Suppressor macrophage treated with lipopolysaccharide for 4 hours (primary cell): ENCODE results near the gene LRRFIP1.
"Not testable (repeated sequence)": the region's sequence is repeated elsewhere in the genome, so short reads cannot be mapped to it uniquely, and the experiment has no call there.

Experiments
- DNase-seq: peaks from one replicate; pipeline ENCODE4 v3.0.0-alpha.2; 2020

LRRFIP1 gene

DNA sequence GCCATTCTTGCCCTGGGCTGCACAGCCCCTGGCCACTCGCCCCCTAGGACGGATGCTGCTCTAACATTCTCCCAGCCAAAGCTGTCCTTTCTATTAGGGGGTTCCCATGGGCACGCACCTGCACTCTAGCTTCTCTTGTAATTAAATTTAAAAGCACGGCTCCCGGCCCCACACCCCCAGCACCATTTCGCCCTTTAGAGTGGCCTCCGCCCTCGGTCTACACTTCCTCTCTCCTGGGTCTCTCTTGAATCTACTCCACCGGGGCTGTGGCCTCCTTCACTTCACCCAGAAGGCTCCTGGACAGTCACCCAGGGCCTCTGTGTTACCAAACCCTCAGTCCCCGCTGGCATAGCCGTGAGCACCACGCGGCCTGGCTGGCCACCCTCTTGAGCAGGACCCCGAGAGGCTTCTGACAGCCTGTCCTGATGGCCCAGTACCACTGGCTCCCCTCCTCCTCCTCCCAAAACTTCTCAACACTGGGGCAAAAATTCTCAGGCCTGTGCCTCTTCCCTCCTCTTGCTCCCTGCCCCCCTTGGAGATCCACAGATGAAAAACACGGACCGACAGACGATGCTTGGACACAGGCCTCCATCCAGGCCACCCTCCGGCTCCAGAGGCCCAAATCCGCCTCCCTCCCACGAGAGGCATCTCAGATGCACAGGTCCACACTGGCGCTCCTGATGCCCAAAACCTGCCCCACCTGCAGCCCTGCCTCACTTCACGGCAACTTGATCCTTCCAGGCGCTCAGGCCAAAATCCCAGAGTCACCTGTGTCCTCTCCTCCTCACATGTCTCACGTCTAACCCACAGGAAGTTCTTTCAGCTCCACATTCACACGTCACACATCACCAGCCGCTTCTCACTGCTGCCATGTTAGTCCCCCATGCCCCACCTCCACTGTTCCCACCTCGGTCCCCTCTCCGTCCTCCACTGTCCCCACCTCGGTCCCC, 29.9 kb upstream of the LRRFIP1 start:
- DNase-seq, result no peak

DNA sequence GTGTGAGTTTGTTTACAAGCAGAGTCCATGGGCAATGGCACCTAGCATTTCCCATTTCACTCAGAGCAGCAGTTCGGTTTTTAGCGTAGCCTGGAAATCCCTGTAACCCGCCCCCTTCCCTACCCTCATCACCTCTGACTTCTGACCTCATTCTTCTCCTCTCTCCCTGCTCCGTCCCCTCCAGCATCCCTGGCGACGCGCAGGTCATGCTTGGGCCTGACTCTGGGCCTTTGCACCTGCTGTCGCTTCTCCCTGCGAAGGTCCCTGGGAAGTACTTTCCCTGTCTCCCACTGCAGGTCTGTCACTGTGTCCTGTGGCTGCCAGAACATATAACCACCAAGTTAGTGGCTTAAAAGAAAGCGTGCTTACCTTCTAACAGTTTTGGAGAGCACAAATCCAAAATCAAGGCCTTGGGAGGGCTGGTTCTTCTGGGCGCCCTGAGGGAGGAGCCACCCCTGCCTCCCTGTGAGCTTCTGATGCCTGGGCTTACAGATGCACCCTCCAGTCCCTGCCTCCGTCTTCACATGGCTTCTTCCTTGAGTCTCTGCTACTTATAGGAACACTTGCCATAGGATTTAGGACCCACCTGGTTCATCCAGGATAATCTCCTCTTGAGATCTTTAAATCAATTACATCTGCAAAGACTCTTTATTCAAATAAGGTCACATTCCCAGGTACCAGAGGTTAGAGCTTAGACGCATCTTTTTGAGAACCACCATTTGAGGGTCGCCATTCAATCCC, 28.7 kb upstream of the LRRFIP1 start:
- DNase-seq, result no peak

DNA sequence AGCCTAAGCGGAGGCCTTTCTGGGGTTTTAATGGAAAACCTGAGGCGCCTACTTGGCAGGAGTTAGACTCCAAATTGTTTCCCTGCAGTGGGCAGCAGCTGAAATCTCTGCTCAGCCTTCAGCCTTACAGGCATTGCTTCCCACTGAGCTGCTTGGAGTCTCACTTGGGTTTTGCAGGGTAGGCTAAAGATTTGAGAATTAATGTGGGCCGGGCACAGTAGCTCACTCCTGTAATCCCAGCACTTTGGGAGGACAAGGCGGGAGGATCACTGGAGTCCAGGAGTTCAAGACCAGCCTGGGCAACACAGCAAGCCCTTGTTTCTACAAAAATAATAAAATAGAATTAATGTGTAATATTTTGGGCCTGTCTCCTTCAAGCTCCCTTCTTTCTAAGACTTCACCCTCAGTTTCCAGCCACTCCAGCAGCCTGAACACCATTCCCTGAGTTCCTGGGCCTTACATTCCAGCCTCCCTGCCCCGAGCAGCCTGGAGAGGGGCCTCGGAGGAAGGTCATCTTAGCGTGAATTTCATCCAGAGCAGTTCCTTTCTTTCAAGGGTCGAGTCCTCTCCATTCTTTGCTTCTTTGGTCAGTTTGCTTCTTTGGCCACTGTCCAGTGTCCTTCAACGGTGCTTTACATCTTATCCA, 27.8 kb upstream of the LRRFIP1 start:
- no peak for DNase-seq

DNA sequence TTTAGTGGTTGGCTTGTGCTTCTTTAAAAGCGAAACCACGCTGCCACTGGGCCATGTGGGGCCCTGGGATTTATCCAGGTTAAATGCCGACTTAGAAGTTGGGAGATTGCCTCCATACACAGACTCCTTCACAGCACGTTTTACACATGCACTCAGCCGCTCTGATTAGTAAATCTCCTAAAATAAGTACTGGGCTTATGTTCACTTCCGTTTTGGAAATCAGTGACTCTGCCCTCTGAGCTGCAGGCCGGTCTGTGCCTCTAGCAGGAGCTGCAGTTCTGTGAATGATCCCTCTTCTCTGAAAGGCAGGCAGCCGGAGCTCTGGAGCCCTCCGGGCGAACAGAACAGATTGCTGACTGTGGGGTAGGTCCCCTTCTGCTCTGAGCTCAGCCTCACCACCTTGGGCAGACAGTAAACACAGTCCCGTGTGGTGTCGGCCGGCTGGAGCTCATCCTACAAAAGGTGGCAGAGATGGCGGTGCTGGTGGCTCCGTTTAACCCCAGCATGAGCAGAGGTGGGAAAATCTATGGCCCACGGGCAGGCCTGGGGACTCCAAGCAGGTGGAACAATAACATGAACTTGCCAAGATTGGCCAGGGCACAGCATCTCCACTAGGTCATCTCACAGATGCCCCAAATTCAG, 27.1 kb upstream of the LRRFIP1 start:
- peak; percentile 41 for DNase-seq

DNA sequence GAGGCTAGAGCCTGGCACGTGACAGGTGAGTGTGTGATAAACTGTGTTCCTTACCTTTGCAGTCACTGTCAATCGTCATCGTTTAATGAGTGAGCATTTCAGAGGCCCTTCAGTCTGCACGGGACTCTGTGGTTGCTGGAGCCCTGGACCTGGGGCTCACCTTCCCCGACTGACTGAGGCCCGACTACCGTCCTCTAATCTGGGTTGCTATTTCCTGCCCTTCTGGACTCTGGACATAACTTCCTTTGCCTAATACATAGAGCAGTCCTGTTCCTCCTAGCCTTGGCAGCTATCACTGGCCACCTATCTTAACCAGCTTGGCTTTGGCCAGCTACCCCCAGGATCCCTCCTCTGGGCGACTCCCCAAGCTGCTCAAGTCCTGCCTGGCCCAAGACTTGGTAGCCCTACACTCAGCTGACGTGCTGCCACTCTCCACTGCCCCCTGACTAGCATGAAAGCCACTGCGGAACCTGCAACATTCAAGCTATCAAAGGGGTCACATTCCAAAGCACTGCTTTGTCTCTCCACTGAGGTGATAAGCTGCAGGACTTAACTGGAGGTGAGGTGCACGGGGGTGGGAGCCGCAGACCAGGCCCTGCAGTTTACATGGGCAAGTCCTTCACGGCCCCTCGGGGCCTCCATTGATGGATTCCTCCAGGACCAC, 25.8 kb upstream of the LRRFIP1 start:
- no peak for DNase-seq

DNA sequence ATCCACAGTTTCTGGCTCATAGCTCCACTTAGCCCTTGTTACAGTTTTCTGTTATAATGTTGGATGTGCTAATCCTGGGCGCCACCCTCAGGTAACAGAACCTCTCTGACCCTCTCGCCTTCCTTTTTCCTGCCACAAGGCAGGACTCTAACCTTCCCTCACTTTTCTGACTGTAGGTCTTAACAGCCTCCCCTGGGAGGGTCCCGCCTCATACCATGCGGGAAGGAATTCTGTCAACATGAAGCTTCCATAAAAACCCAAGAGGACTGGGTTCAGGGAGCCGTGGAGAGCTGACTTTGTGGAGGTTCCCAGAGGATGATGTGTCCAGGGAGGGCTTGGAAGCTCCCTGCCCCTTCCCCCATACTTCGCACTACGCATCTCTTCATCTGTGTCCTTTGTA, 25.0 kb upstream of the LRRFIP1 start:
- DNase-seq, result no peak

DNA sequence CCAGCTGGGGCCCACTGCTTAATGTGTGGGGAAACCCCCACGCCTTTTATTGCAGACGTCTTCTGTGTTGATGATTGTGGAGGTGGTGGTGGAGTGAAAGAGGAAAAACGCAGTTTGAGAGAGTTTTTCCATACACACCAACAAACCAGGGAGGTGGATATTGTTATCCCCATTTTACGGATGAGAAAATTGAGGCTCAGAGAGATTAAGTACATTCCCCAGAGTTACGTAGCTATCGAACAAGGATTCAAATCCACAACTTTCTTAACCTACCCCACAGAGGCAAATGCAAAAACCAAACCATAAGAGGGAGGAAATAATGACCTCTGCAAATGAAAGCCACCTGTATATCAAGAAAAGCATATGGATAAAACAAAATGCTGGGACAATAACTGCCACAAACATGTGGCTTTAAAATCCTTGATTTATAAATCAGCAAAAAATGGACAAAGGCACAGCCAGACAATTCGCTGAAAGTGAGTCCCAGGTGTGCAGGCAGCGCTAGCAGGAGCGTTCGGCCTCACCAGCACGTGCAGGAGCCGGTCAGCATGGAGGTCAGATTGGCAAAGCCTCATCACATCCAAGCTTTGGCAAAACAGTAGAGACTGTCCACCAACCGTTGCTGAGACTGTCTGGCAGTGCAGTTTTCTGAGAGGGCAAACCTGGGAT, 24.2 kb upstream of the LRRFIP1 start:
- DNase-seq, result no peak

DNA sequence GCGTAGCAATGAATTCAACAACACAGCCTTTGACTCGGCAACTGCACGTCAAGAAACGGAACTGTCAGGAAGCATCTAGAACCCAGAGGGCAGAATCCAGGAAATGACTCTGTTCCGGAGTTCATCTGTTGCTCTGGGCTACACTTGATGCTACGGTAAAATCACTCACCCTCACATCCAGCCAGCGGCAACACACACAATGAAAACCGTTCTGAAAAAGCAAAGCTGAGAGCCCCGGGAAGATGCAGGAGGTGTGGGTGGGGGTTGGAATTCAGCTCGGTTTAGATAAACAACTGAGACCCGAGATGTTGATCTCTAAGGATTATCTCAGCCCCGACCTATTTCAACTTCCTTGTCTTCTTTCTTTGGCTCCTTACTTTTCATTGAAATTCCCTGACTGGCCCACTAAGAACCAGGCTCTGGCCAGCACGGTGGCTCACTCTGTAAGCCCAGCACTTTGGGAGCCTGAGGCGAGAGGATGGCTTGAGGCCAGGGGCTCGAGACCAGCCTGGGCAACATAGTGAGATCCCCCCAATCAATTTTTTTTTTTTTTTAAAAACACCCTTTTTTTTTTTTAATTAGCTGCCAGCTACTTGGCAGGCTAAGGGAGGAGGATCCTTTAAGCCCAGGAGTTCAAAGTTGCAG, 23.5 kb upstream of the LRRFIP1 start:
- DNase-seq, result peak; percentile 62

DNA sequence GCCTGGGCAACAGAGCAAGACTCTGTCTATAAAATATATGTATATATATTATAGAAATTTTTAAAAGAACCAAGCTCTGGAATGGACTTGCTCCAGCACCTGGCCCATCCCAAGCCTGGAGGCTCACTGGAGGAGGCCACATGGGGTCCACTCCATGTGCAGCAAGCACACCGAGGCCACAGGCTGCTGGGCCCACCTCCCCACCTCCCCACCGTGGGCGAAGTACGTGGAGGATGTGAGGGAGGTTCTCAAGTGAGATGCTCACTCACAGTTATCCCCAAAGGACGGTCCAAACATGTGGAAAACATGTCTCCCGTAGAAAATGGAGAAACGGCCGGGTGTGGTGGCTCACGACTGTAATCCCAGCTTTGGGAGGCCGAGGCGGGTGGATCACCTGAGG, 23.0 kb upstream of the LRRFIP1 start:
- DNase-seq, result no peak

DNA sequence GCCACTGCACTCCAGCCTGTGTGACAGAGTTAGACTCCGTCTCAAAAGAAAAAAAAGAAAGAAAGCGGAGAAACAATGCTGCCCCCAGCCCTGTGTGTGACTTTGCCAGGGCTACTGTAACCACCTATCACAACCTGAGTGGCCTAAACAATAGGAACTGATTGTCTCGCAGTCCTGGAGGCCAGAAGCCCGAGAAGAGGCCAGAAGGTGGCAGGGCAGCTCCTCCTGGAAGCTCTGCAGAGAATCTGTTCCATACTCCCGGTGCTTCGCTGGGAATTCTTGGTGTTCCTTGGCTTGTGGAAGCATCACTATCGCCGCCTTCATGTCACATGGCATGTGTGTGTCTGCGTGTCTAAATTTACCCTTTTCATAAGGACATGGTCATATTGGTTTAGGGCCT, 22.4 kb upstream of the LRRFIP1 start:
- DNase-seq, result no peak

DNA sequence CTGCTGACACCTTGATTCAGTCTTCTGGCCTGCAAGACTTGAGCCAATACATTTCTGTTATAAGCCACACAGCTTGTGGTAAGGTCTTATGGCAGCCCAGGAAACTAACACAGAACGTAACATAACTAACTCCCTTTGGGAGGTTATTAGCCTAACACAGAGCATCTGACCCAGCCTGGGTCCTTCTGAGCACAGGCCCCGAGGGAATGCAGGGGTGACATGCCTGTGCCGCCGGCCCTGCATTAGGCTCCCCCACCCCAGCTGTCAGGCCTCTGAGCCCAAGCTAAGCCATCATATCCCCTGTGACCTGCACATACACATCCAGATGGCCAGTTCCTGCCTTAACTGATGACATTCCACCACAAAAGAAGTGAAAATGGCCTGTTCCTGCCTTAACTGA, 20.9 kb upstream of the LRRFIP1 start:
- DNase-seq, result not testable (repeated sequence)

DNA sequence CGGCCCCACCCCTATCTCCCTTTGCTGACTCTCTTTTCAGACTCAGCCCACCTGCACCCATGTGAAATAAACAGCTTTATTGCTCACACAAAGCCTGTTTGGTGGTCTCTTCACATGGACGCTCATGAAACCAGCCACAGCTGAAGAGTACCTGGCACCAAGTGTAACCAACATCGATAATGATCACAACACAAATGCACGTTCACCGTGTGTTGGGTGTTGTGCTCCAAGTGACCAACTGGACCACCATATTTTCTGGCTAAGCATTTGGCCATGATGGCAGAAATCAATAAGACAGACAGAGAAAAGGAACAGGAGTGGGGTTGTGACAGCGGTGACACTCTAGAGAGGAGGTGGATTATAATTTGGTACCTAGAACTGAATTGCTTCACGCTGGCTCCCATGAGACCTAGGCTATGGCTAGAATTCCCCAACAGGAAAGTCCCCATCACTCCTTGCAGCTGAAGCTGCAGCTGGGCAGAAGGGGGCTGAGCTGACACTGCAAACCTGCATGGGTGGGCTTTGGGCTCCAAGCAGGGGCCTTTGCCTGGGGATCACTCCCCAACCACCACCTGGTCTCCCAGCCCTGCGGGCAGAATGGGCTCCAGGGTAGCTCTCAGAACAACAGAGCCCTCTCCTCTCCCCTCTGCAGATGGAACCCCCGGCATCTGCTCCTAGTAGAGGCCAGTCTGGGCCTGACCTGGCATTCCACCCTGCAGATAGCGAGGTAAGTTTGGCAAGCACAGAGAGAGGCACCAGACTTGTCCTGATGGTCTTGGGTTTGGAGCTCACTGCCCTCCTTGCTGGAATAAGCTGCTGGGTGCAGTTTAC, 14.6 kb upstream of the LRRFIP1 start:
- no peak for DNase-seq

DNA sequence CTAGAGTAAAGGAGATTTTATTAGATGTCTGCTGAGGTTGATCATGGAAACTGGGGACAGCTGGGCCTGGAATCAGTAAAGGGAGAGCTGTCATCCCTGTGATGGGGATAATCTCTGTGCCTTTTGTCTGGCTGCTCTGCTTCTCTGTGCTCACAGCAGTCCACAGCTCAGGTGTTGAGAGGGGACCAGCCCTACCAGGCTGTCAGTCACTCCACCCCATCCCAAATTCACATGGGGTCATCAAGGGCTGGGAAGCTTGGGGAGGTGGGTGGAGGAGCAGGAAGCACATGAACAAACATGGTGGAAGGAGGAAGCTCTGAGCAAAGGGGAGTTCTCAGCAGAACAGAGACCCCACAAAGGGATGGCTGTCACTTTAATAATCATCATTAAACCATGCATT, 13.7 kb upstream of the LRRFIP1 start:
- DNase-seq, result no peak

DNA sequence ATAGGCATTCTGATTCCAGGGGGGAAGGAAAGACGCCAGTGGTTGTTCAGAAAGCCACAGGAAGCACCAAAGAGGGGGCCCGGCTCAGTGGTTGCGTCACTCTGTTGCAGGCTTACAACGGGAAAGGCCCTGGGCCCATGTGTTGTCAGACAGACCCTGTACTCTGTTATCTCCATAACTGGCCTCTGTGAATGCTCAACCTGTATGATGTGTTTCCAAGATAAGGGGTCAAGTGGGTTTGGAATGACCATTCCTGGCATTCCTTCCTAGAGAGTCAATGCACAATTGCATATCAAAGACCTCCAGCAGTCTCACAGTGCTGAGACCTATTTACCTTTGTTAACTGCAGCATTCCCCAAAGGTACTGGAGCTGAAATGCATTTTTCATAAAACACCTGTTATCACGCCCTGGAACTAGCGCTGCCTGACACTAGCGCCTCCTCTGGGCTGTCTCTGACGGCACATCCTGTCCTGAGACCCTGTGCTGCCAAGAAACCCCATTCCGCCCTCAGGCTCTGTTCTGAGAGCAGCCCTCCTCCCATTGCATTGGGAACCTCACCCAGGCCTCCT, 13.2 kb upstream of the LRRFIP1 start:
- no peak for DNase-seq

DNA sequence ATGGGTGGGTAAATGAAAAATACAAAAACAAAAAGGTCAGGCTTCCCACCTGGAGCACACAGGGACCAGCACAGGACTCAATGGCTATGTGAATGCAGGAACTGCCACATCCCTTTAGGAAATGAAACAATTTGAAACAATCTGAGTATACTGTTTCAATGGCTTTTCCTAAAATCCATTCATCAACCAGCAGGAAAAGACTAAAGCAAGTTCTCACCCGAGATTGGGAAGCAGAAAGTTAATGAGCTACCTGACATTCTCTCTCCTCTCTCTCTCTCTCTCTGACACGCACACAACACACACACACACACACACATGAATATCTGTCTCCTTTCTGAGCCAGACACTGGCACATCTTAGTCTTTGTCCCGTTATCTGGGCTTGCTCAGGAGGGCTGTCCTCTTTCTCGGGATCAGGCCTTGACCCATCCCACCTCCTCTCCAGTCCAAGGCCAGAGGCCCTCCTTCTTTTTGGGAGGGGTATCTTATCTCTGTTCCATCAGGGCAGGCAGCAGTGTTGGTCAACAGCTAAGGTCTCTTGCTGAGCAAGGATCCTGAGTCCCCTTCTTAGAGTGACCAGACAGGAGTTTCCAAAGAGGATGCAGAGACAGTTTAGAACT, 11.6 kb upstream of the LRRFIP1 start:
- DNase-seq, result no peak

DNA sequence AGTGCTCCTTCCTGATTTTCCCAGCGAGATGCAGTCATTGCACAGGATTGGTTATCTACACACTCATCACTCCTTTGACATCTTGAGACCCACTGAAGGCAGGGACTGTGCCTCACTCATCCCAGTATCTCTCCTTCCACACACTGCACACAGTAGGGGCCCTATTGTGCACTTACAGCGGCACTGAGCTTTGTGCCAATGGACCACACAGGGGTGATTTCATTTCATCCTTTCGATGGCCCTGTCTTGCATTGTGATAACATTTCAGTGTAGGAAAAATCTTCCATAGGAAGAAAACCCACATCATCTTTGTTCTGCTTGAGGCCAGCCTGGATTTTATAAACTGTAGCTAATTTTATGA, 11.0 kb upstream of the LRRFIP1 start:
- DNase-seq, result no peak

DNA sequence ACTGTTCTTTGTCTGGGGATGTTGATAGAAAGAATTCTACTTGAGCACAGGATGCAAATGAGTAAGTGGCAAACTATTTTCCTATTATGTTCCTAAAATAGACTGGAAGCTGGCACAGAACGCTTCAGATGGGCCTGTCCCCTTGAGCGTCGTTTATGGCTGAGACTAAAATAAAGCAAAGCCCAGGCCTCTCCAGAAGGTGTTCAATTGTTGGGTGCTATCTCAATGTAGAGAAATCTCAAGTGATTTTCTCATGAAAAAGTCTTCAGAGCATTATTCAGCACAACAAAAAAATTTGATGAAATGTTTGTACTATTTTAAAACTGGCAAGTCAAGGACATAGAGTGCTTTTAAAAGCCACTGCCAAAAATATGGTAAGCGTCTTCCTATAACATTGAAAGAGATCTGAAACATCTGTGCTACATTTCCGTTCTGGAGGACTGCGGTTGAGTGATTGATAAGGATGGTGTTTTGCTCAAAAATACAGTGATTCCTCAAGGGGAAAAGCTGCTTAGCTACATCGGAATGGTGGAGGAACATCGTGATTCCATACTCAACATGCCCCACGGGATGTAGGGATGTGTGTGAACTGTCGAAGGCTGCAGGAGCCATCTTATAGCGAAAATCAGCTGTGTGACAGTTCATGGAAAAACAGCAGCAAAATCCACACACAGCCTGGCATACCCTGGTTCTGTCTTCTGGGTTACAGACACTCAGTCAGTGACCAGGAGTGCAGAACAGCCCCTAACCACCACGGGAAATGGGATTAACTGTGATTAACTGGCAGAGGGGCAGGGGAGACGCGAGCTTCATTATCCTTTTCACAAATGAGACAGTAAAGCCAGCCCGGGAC, 10.4 kb upstream of the LRRFIP1 start:
- no peak for DNase-seq

DNA sequence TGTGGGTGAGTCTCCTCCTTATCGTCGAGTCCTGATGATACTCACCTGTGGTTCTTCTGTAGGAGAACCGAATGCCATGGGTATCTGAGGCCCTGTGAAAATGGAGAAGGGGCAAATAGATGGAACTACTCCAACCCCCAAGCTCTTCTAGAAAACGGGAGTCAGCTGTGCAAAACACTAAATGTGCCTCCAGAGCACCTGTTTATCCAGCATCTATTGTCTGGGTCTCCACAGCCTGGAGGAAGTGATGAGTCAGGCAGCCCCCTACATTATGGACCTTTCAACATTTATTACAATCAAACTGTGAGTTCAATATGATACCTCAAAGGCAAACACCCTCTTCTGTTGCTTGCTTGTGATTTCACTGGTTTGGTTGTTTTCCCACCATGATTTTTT, 9.8 kb upstream of the LRRFIP1 start:
- no peak for DNase-seq

DNA sequence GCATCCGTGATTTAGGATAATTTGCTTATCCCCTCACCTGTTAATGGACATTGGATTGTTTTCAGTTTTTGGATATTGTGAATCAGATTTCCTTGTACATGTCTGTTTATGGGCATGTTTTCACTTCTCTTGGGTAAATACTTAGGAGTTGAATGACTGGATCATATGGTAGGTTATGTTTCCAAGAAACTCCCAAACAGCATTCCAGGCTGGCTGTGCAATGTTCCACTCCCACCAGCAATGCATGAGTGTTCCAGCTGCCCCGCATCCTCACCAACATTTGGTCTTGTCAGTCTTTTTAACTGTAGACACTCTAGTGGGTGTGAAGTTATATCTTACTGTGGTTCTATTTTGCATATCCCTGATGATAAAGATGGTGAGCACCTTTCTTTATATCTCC, 8.9 kb upstream of the LRRFIP1 start:
- no peak for DNase-seq
